ENCODE results near the gene ADGRL3.
"Not testable (repeated sequence)": the region's sequence is repeated elsewhere in the genome, so short reads cannot be mapped to it uniquely, and the experiment has no call there.

ADGRL3 gene

GRCh38 chr4:61805227-61805626, 605.1 kb downstream of the ADGRL3 start:
- DNase-seq (ENCODE audit: low read depth in 2 of 2): no peak

- no peak for DNase-seq (ENCODE audit: low read depth in 2 of 2)
Observed at GRCh38 chr4:61805979-61806378, 605.9 kb downstream of the ADGRL3 start.

GRCh38 chr4:61812171-61812570, 612.0 kb downstream of the ADGRL3 start:
- DNase-seq (ENCODE audit: low read depth in 2 of 2): no peak

- DNase-seq (ENCODE audit: low read depth in 2 of 2): no peak
Observed at GRCh38 chr4:61817071-61817470, 616.9 kb downstream of the ADGRL3 start.

GRCh38 chr4:61820136-61820535, 620.0 kb downstream of the ADGRL3 start:
- DNase-seq (ENCODE audit: low read depth in 2 of 2): no peak

GRCh38 chr4:61824454-61824853, 624.3 kb downstream of the ADGRL3 start:
- no peak for DNase-seq (ENCODE audit: low read depth in 2 of 2)

- DNase-seq (ENCODE audit: low read depth in 2 of 2): no peak
Observed at GRCh38 chr4:61827907-61828391, 627.8 kb downstream of the ADGRL3 start.

- no peak for DNase-seq (ENCODE audit: low read depth in 2 of 2)
Observed at GRCh38 chr4:61828960-61829359, 628.8 kb downstream of the ADGRL3 start.

- DNase-seq (ENCODE audit: low read depth in 2 of 2): no peak
Observed at GRCh38 chr4:61831987-61832386, 631.9 kb downstream of the ADGRL3 start.

GRCh38 chr4:61837395-61837794, 637.3 kb downstream of the ADGRL3 start:
- no peak for DNase-seq (ENCODE audit: low read depth in 2 of 2)

- DNase-seq (ENCODE audit: low read depth in 2 of 2): no peak
Observed at GRCh38 chr4:61838072-61838471, 637.9 kb downstream of the ADGRL3 start.

GRCh38 chr4:61841714-61842113, 641.6 kb downstream of the ADGRL3 start:
- no peak for DNase-seq (ENCODE audit: low read depth in 2 of 2)

- DNase-seq (ENCODE audit: low read depth in 2 of 2): no peak
Observed at GRCh38 chr4:61851126-61851525, 651.0 kb downstream of the ADGRL3 start.

- DNase-seq (ENCODE audit: low read depth in 2 of 2): not testable (repeated sequence)
Observed at GRCh38 chr4:61852105-61852504, 652.0 kb downstream of the ADGRL3 start.

- DNase-seq (ENCODE audit: low read depth in 2 of 2): no peak
Observed at GRCh38 chr4:61853041-61853440, 652.9 kb downstream of the ADGRL3 start.

GRCh38 chr4:61860376-61860775, 660.2 kb downstream of the ADGRL3 start:
- DNase-seq (ENCODE audit: low read depth in 2 of 2): no peak

- no peak for DNase-seq (ENCODE audit: low read depth in 2 of 2)
Observed at GRCh38 chr4:61864286-61864685, 664.2 kb downstream of the ADGRL3 start.

GRCh38 chr4:61866378-61867030, 666.4 kb downstream of the ADGRL3 start:
- DNase-seq (ENCODE audit: low read depth in 2 of 2): no peak

- DNase-seq (ENCODE audit: low read depth in 2 of 2): no peak
Observed at GRCh38 chr4:61872983-61873382, 672.9 kb downstream of the ADGRL3 start.

- no peak for DNase-seq (ENCODE audit: low read depth in 2 of 2)
Observed at GRCh38 chr4:61877266-61877665, 677.1 kb downstream of the ADGRL3 start.

GRCh38 chr4:61877893-61878292, 677.8 kb downstream of the ADGRL3 start:
- DNase-seq (ENCODE audit: low read depth in 2 of 2): no peak

- DNase-seq (ENCODE audit: low read depth in 2 of 2): no peak
Observed at GRCh38 chr4:61882381-61882780, 682.3 kb downstream of the ADGRL3 start.

GRCh38 chr4:61886131-61886530, 686.0 kb downstream of the ADGRL3 start:
- no peak for DNase-seq (ENCODE audit: low read depth in 2 of 2)

GRCh38 chr4:61889117-61889516, 689.0 kb downstream of the ADGRL3 start:
- DNase-seq (ENCODE audit: low read depth in 2 of 2): no peak

All from stimulated activated CD4-positive, alpha-beta T cell treated with anti-CD3 and anti-CD28 coated beads, Interleukin-12 subunit alpha, Interleukin-12 subunit beta, amount 100 ng/mL, for 24 hours (primary cell).